ENCODE results near the gene MYH11.

DNA sequence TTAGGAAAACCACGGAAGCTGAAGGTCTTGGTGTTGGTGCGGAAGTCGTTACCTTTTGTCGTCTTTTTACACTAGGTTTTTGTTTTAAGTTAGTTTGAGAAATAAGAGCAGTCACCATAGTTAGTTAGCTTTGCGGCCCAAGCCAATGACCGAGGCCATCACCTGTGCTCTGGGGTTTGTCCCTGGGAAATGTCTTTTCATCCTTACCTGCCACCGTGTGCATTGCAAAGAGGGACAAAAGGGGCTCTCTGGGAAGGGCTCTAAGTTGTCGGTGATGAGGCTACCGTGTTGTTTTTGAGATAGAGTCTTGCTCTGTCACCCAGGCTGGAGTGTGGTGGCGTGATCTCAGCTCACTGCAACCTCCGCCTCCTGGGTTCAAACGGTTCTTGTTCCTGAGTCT lies 157.0 kb downstream of the MYH11 start:
- TF ChIP-seq CTCF (IDR thresholded peaks at IDR 0.05) (no peak), POLR2A (IDR thresholded peaks at IDR 0.05) (no peak), POLR2AphosphoS5 (IDR thresholded peaks at IDR 0.05) (no peak)
